Mammary epithelial cell (primary cell): ENCODE data around the gene HSPA12B.

Experiments
- CTCF ChIP-seq, 2 donors: IDR thresholded peaks in 1 of 2; conservative IDR thresholded peaks in 1 of 2; 2 replicates each; pipeline ENCODE4 v1.5.1; 2011 to 2012; ENCODE audit warnings: inconsistent platforms in 2 of 2, low read length in 2 of 2, mild to moderate bottlenecking in 2 of 2, control low read depth in 1 of 2, low read depth in 1 of 2; ENCODE audit not compliant: insufficient read depth in 1 of 2; ENCODE audit errors: extremely low read depth in 1 of 2
- EZH2 ChIP-seq: IDR thresholded peaks from 2 replicates; pipeline ENCODE4 v1.6.1; 2012; ENCODE audit warnings: low read length, inconsistent platforms, borderline replicate concordance

GRCh38 chr20:3732327-3733118 lies at the start of gene HSPA12B:
- TF ChIP-seq EZH2 (no peak), CTCF (conservative IDR thresholded peaks at IDR 0.05 in 1 of 2, IDR thresholded peaks at IDR 0.05 in 1 of 2; ENCODE audit: extremely low read depth in 1 of 2, insufficient read depth in 1 of 2, low read depth in 1 of 2, low read length in 2 of 2) (no peak)
